Measurements from ENCODE around the gene GALNT18. TPM values are rescaled to one million over a fixed set of nuclear protein-coding genes. Genes with fewer than 3 reads are reported as not detected.

The GALNT18 gene
- total RNA-seq, 1 donor from 2014 or later = 6.6 TPM

GRCh38 chr11:11586465-11586864 is 35.3 kb downstream of the GALNT18 start:
- H3K36me3 ChIP-seq (ENCODE audit: control insufficient read depth, insufficient read depth, low read length) = no peaks in the 10 kb centered on the region
- no peak for DNase-seq (ENCODE audit: low read depth)
- no peak overlapping the region for H3K4me3 ChIP-seq (ENCODE audit: low read depth, low read length)
- TF ChIP-seq CTCF (IDR thresholded peaks at IDR 0.05; ENCODE audit: insufficient read depth, low read length, poor library complexity, severe bottlenecking) = no peak
- H3K27me3 ChIP-seq (ENCODE audit: control insufficient read depth, insufficient read depth, low read length) = no peaks in the 10 kb centered on the region

GRCh38 chr11:11584937-11585336 is 36.9 kb downstream of the GALNT18 start:
- no peak for DNase-seq (ENCODE audit: low read depth)
- no peaks in the 10 kb centered on the region for H3K27me3 ChIP-seq (ENCODE audit: control insufficient read depth, insufficient read depth, low read length)
- no peak overlapping the region for H3K4me3 ChIP-seq (ENCODE audit: low read depth, low read length)
- H3K36me3 ChIP-seq (ENCODE audit: control insufficient read depth, insufficient read depth, low read length) = no peaks in the 10 kb centered on the region
- TF ChIP-seq CTCF (IDR thresholded peaks at IDR 0.05; ENCODE audit: insufficient read depth, low read length, poor library complexity, severe bottlenecking) = no peak

- peak; percentile 58 for DNase-seq (ENCODE audit: low read depth)
- no peak for TF ChIP-seq CTCF (IDR thresholded peaks at IDR 0.05; ENCODE audit: insufficient read depth, low read length, poor library complexity, severe bottlenecking)
- H3K36me3 ChIP-seq (ENCODE audit: control insufficient read depth, insufficient read depth, low read length) = no peaks in the 10 kb centered on the region
- no peaks in the 10 kb centered on the region for H3K27me3 ChIP-seq (ENCODE audit: control insufficient read depth, insufficient read depth, low read length)
- no peak overlapping the region for H3K4me3 ChIP-seq (ENCODE audit: low read depth, low read length)
These were observed 37.3 kb downstream of the GALNT18 start for GRCh38 chr11:11584530-11584810.

GRCh38 chr11:11583801-11584529 is 37.8 kb downstream of the GALNT18 start:
- Histone ChIP-seq H3K27me3 (ENCODE audit: control insufficient read depth, insufficient read depth, low read length) (no peaks in the 10 kb centered on the region), H3K4me3 (ENCODE audit: low read depth, low read length) (no peak overlapping the region), H3K36me3 (ENCODE audit: control insufficient read depth, insufficient read depth, low read length) (no peaks in the 10 kb centered on the region)
- TF ChIP-seq CTCF (IDR thresholded peaks at IDR 0.05; ENCODE audit: insufficient read depth, low read length, poor library complexity, severe bottlenecking) = no peak
- DNase-seq (ENCODE audit: low read depth) = no peak

GRCh38 chr11:11582011-11582701 is 39.6 kb downstream of the GALNT18 start:
- H3K36me3 ChIP-seq (ENCODE audit: control insufficient read depth, insufficient read depth, low read length) = no peaks in the 10 kb centered on the region
- no peak for TF ChIP-seq CTCF (IDR thresholded peaks at IDR 0.05; ENCODE audit: insufficient read depth, low read length, poor library complexity, severe bottlenecking)
- DNase-seq (ENCODE audit: low read depth) = no peak
- H3K27me3 ChIP-seq (ENCODE audit: control insufficient read depth, insufficient read depth, low read length) = no peaks in the 10 kb centered on the region
- no peak overlapping the region for H3K4me3 ChIP-seq (ENCODE audit: low read depth, low read length)

- H3K27me3 ChIP-seq (ENCODE audit: control insufficient read depth, insufficient read depth, low read length) = no peaks in the 10 kb centered on the region
- no peak for DNase-seq (ENCODE audit: low read depth)
- H3K36me3 ChIP-seq (ENCODE audit: control insufficient read depth, insufficient read depth, low read length) = no peaks in the 10 kb centered on the region
- no peak overlapping the region for H3K4me3 ChIP-seq (ENCODE audit: low read depth, low read length)
- TF ChIP-seq CTCF (IDR thresholded peaks at IDR 0.05; ENCODE audit: insufficient read depth, low read length, poor library complexity, severe bottlenecking) = no peak
These were observed 40.3 kb downstream of the GALNT18 start for GRCh38 chr11:11581481-11581880.
